Neural cell (in vitro differentiated cells): ENCODE results near the gene HIP1R.

Experiments used
- CTCF ChIP-seq: fragments of 450-650 bp; IDR thresholded peaks from 2 replicates; pipeline ENCODE4 v1.5.1; 2014; ENCODE audit warnings: antibody characterized with exemption, mild to moderate bottlenecking, moderate library complexity; ENCODE audit not compliant: poor library complexity, severe bottlenecking
- EP300 ChIP-seq: fragments of 450-650 bp; conservative IDR thresholded peaks from 2 replicates; pipeline ENCODE4 v1.6.1; 2014; ENCODE audit warnings: antibody characterized with exemption, mild to moderate bottlenecking, moderate library complexity; ENCODE audit not compliant: poor library complexity, severe bottlenecking
- EZH2 ChIP-seq: fragments of 200-600, 300-800 bp; shearing (Covaris generic), sonication (generic); IDR thresholded peaks from 2 replicates; pipeline ENCODE4 v1.6.1; 2014; ENCODE audit warnings: antibody characterized with exemption, low read length, borderline replicate concordance, mild to moderate bottlenecking; ENCODE audit not compliant: insufficient read depth, poor library complexity, severe bottlenecking
- POLR2AphosphoS5 ChIP-seq: IDR thresholded peaks from 2 replicates; pipeline ENCODE4 v1.6.1; 2012
- RAD21 ChIP-seq: fragments of 450-650 bp; conservative IDR thresholded peaks from 2 replicates; pipeline ENCODE4 v1.6.1; 2014; ENCODE audit warnings: antibody characterized with exemption, mild to moderate bottlenecking, moderate library complexity
- REST ChIP-seq: IDR thresholded peaks from 2 replicates; pipeline ENCODE4 v1.6.1; 2012; ENCODE audit warnings: borderline replicate concordance
- SMC3 ChIP-seq: fragments of 450-650 bp; conservative IDR thresholded peaks from 2 replicates; pipeline ENCODE4 v1.6.1; 2014; ENCODE audit warnings: antibody characterized with exemption, mild to moderate bottlenecking, moderate library complexity; ENCODE audit not compliant: poor library complexity

GRCh38 chr12:122858591-122859302, 23.5 kb downstream of the HIP1R start:
- TF ChIP-seq REST (no peak), CTCF (no peak), SMC3 (no peak), RAD21 (no peak), EZH2 (no peak), POLR2AphosphoS5 (peak; percentile 9), EP300 (no peak)
